HS-27A (cell line): Measurements from ENCODE around the gene CDH2.

Experiments used
- DNase-seq: peaks from one replicate; pipeline ENCODE4 v3.0.0-alpha.2; 2012; ENCODE audit warnings: low read depth, missing footprints

Gene CDH2

DNA sequence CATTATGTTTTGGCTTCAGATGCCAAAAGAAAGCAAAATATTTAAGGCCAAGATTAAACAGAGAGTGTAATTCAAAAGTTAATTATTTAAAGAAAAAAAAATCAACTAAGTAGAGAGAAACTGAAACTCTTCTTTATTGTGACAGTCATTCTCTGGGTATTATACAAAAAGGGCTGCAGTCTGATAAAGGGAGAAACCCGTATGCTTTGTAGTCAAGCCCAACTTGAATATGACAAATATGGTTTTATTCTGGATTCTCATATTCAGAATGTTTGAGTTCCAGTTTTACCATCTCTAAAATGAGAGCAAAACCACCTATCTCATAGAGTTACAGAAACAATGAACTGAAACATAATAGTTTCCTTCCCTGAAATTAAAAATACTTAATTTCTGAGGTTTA, 8.2 kb downstream of the CDH2 start:
- DNase-seq = no peak

DNA sequence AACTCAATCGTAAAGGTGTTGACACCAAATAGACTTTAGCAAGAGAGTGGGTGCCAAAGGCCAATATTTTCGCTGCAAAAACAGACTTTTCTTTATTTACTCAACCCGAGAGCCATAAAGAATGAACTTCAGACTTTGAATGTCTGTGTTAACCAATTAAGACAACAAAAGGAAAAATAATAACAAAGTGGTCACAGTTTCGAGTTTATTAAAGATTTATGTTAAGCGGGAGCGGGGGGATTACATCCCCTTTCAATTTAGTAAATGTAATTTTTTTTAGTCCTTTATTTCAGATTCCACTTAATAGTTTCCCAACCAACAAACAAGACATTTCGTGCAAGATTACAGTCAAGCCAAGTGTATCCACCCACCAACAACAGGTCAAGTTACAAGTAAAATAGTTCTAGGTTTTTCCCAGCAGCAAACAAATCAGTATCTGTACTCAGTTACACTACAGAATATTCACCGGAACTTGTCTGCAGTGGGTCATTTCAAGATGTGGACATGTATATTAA, 9.0 kb downstream of the CDH2 start:
- no peak for DNase-seq

DNA sequence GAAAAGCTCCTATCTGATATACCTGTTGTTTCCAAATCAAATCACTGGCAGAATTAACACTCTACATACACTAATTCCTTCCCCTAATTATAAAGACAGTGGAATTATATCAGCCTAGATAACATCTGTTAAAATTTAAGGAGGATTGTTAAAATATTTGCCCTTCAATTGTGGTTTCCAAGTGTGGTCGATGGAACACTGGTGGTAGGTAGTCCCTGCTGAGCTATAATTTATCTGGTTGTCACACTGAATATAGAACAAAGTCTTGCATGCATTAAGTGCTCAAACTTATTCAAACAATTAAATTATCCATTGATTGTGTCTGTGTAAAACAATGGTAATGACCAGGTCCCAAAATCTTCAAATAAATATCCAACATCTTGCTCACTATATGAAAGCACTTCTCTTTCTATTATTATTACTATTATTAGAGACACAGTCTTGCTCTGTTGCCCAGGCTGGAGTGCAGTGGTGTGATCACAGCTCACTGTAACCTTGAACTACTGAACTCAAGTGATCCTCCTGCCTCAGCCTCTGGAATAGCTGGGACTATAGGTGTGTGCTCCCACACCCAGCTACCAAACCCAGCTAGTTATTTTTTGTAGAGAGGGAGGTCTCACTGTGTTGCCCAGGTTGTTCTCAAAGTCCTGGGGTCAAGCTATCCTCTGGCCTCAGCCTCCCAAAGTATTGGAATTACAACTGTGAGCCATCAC, 12.0 kb downstream of the CDH2 start:
- DNase-seq = no peak

DNA sequence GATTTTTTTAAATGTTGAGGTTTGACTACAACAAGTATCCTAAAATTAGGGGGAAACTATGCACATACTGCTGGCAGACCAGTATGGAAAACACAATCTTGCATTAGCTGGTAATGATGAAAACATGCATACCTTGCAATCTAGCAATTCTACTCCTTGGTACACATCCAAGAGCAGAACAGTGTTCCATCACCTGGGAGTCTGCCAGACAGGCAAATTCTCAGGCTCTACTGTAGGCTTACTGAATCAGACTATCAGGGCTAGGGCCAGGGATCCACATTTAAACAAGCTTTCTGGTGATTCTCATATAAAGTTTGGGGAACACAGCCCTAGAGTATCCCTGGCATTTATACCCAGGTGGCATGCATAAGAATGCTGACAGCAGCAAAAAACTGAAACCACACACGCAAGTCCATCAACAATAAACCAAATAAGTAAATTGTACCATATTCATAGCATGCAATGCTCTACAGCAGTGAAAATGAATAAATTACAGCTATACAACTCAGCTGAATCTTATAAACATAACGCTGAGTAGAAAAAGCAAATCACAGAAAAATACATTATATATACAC, 13.6 kb downstream of the CDH2 start:
- DNase-seq = no peak

DNA sequence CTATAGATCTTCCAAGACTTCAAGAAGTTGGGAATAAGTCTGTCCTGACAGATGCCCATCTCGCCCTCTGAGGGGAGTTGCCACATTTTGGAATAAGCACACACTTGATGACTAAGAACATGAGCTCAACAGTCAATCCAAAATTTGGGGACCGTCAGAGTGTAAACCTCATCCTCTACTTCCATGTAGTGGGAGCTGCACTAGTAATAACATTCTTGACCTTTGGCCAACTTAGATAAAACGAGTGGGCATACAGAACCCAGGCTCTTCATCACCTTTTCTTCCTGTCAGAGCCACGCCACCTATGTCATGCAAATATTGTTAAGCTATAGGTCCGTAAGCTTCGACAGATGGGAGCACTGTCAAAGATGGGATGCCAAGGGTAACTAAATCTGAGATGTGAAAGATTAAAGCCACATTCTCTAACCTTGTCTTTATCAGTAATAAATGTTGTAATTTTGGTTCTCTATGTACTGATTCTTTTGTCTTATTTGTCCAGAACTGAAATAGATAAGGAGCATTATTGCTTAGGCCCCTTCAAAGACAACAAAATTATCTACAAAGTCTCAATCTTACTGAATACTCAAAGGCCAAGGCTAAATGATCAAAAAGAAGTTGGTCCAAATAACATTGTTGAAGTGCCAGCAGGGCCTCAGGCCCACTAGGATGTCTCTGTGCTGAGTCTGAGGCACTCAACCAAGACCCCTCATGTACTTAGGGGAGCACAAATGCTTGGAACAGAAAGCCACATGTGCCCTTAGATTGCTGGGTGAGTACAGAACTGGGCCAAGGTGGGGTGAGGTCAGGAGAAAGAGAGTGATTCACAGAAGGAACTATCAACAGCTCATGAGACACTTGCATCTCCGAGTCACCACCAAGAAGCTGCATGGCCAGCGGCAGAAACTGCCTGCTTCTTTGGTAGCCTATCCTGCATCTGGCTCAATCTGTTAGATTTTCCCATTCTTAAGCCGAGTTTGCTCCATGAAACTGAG, 15.0 kb downstream of the CDH2 start:
- DNase-seq = no peak

DNA sequence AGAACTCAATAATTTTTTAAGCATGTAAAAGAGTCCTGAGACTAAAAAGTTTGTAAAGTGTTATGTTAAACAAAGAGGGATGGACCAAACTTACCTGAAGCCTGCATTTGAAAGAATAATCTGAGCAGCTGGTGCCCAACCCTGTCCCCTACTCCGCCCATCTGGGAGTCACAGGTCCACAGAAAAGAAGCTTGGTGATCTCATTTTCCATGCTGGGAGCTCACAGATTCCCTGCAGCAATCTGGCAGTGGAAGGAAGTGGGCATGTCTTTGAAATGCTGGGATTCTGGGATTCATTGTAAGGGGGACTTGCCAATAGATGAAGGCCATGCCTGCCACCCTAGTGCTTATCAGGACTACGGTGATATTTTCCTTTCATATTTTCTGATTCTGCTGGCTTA, 17.9 kb downstream of the CDH2 start:
- DNase-seq = no peak

DNA sequence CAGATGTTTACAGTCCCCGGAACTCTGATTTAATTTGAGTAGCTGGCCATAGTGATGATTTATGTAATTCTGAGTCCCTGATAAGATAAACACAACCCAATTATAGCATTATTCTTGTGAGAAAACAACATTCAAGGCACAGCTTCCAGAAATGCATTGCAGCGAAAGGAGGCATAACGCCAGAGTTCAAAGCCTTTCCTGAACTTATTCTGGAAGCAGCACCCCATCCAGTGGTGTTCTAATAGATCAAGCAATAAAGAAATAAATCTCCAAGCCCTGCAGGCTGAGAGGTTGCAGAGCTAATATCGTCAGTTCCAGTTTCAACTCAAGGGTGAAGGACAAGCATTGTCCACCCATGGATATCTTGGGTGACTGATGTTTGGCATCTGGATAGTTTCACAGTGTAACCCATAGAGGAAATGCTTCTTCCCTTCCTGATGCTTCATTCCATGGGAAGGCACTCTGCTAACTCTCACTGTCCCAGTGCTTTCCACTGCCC, 18.8 kb downstream of the CDH2 start:
- DNase-seq = no peak

DNA sequence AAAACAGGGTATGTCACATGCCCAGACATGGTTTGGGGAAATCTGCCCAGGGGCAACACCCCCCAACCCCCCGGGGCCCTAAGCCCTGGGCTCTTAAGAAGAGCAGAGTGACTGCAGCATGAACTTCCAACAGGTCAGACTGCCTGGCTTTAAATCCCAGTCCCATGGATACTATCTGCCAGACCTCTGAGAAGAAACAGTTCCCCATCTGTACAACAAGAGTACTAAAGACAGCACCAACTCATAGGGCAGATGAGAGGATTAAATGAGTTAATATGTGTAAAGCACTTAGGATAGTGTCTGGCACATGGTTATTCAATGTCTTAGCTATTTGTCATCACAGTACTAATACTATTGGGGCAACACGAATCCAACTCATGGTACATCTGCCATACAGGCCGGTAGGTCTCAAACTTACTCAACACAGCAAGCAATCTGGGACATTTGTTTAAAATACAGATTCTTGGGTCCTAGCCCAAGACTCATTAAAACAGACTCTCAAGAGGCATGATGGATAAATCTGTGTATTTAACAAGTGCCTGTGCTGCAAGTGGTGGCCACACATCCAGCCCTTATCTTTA, 23.4 kb downstream of the CDH2 start:
- DNase-seq = no peak

DNA sequence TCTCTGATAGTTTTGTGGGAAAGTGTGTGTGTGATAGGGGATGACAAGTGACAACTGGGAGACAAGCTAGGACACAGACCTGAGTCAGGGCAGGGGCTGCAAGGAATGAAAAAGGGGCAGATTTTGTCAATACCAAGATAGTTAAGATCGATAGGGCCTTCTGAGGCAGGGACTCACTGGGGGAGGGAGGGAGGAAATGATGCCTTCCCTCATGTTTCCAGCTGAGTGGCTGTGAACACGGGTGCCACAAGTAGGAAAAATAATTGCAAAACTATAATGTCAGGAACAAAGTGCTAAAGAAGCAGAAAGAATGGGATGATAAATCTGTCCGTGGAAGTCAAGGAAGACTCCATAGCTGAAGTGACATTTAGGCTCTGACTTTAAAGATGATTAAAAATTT, 24.2 kb downstream of the CDH2 start:
- DNase-seq = no peak

DNA sequence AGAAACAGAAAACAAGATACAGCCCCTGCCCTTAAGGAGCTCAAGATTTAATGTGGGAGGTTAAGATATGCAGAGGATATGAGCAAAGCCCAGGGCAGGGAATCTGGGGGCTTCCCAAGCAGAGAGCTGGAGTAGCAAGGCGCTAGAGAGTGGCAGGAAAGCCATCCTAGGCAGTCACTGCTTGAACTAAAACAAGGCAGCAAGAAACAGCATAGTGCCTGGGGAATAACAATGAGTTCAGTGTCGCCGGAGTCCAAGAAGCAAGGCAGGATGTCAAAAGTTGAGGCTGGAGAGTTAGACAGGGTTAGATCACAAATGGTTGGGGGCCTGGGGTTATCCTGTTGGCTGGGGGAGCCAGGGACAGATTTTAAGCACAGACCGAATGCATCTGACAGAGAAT, 24.6 kb downstream of the CDH2 start:
- DNase-seq = no peak

DNA sequence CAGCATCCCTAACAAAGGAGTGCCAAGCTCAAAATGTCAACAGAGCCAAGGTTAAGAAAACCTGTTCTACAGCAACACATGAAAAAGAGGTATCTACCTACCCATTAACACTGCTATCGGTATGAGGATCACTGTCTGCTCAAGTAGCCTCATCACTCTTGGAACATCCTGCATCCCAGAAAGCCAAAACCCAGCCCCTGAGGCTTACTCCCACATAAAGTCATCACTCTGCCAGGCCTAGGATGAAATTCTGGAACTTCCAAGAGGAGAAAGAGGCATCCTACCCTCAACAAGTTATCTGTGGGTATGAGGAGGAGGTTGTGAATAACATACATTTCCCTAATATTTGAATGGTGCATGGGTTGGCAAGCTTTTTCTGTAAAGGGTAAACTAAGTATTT, 25.5 kb downstream of the CDH2 start:
- DNase-seq = no peak

DNA sequence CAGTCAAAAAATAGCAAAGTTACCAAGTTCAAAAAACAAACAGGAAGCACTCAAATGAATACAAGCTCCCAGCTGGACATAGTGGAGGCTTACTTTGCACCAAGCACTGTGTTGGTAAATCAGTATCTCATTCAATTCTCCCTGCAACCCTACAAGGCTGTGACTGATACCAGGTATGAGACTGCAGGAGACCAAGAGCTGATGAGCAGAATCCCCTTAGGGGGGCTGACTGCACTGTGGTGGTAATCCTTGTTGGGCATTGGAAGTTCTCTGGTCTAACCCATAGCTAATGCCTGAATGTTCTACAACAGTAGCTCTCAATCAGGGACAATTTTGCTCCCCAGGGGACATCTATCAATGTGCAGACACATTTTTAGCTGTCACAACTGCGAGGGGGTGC, 26.0 kb downstream of the CDH2 start:
- no peak for DNase-seq

DNA sequence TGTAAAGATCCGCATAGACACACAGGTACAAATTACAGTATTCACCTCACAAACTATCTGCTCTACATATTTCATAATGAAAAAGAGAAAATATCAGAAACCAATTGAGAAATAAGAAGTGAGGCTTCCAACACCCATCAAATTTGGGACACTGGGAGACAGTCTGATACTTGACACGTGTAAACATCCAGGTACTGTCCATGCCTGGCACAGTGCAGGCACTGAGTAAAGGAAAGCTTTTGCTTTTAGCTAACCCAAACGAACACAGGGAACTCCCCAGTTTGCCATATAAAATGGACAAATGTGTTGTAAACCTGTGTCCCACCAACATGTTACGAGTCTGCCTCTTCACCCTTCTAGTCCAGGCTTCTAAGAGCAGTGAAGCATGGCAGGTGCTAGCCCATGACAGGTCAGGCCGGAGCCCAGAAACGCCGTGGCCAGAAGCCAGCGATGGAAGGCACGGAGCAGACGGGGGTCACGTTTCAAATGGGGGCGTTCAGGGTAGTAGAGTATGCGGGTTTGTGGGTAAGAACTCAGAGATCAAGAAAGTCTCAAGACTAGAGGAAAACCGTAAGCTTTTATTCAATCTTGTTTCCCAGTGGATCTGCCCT, 27.0 kb downstream of the CDH2 start:
- no peak for DNase-seq

DNA sequence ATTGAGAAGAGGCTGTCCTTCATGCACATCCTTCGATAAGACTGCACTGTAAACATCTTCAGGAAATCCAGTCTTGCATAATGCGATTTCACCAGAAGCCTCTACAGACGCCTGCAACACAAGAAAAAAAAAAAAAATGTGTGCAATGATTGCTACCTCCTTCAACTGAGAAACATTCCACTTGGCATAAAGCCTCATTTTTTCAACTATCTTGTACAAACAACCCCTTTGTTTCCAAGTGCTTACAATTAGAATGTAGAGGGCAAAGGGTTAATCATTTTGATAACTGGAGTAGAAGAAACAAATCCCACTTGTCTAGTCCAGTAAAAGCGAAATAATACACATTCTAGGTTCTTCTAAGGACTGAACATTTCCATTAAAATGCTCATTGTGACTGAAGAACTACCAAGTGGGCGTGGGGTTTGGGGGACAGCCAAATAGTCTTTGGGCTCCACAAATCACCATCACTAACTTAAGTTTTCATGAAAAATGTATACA, 29.2 kb downstream of the CDH2 start:
- DNase-seq = no peak

DNA sequence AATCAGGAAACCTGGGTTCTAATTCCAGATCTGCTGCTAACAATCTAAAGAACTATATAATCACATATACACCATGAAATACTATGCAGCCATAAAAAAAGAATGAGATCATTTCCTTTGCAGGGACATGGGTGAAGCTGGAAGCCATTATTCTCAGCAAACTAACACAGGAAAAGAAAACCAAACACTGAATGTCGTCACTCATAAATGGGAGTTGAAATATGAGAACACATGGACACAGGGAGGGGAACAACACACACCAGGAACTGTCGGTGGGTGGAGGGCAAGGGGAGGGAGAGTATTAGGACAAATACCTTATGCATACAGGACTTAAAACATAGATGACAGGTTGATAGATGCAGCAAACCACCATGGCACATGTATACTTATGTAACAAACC, 33.2 kb downstream of the CDH2 start:
- DNase-seq = no peak

DNA sequence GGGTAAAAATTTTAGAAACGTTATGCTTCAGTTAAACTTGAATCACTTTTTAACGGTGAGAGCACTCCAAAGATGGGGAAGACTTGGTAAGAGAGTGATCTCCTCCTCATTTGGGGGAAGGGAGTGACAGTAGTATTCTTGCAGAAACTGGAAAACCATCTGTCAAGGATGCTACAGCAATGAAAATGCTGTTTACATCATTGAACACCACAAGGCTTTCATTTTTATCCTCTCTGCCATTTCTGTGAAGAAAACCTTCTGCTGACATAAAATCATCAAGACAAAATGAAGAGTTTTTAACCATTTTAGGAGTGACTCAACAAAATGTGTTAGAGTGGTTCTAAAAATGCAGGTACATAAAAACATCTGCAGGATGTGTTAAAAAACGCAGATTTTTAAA, 38.1 kb downstream of the CDH2 start:
- DNase-seq = no peak

DNA sequence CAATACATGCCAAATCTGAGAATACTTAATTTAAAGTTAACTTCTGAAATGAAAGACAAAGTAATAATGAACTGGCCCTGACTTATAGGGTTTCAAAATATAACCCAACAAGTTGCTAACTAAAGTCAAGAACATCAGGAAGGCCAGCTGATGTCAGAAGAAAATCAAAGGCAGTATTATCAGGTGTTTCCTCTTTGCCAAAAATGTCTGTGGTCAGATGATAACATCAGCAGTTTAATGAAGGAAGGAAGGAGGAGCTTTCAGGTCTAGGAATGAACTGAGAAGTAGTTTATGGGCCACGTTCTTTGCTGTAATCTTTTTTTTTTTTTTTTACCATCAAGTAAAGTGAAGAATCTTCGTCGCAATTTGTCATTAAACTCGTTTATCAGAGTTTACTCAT, 40.9 kb downstream of the CDH2 start:
- DNase-seq = no peak

DNA sequence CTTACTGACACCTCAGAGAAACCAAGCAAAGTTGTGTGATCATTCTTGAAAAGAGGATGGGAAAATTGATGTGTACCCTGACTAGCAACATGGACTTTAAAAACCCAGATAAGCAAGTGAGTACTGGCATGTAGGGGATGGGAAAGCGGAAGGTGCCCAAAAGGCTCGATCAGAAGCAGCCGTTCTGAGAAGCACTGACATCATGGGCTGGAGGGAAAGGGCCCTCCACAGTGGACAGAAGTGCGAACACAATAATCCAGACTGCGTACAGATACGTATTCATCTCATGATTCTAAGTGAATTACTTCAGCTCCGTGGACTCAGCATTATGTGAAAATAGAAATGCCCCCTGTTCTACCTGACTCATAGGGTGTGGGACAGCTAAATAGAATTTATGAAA, 42.2 kb downstream of the CDH2 start:
- no peak for DNase-seq

DNA sequence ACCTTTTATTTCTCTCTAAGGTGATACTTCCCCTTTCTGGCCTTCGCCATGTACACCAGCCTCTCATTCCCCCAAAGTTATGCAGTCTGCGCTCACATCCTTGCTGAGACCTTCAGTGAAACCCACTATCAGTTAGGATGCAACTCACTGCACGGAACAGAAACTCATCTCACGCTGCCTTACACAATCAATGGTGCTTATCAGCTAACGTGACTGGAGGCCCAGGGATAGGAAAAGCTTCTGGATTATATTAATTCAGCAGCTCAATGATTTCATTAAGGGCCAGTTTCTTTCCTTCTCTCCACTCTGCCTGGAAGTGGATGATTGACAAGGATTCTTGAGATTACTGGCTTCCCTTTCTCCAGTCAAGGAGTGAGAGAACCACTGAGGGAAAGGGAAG, 44.8 kb downstream of the CDH2 start:
- DNase-seq = no peak

DNA sequence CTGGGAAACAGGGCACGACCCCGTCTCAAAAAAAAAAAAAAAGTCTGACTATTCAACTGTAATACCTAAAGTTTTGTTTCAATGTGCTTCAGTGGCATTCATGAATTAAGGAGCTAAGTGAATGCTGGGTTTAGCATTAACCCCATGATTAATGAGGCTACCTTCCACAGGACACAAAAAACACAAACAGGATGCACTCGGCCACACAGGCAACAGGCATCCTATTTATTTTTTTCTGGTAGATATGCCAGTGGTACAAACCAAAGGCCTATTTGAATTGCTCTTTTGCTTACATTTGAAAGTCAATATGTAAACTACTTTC, 48.3 kb downstream of the CDH2 start:
- DNase-seq = no peak

DNA sequence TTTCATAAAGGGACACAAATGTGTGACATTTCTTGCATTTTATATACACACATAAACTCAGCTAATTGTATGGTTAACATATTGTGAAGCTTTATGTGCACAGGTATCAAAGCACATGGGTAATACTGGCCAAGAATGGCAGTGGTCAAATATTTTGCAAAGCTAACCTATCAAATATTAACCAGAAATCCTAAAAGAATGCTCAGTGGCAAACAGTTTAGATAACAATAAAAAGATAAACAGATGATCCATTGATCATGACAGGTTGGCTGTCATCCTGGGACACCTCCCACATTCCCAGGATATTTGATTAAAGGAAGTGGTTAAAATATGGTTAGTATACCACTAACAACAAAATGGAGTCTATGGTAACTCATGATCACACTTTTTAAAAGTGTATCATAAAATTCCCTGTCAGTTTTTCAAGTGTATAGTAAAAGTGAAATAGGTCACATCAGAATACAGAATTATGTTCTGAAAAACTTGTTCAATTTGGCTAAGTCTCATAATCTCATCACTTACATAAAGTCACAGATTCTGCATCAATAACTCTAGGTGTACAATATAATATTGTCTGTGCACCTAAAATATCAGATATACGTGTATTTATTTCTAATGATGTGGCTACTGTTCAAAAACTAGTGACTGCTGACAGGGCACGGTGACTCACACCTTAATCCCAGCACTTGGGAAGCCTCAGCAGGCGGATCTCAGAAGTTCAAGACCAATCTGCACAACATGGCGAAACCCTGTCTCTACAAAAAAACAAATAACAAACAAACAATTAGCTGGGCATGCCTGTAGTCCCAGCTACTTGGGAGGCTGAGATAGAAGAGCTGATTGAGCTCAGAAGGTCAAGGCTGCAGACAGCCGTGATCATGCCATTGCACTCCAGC, 48.9 kb downstream of the CDH2 start:
- no peak for DNase-seq
